Activated CD4-positive, alpha-beta memory T cell treated with anti-CD3 and anti-CD28 coated beads for 36 hours (primary cell): ENCODE results near the gene SLC66A2. TPM values are rescaled to one million over a fixed set of nuclear protein-coding genes. Genes with fewer than 3 reads are reported as not detected.

Experiments
- CTCF ChIA-PET: fragments of 350-600 bp; sonication (Branson Sonifier 250); formaldehyde crosslinking; loops from one replicate; lab custom pipeline; 2021; ENCODE audit warnings: antibody characterized with exemption, inconsistent platforms; lab: Charles Lee
- POLR2A ChIA-PET: fragments of 350-600 bp; sonication (Branson Sonifier 250); formaldehyde crosslinking; loops from one replicate; lab custom pipeline; 2021; ENCODE audit warnings: antibody characterized with exemption; lab: Charles Lee
- DNase-seq: peaks from one replicate; pipeline ENCODE4 v3.0.0-alpha.2; 2020
- H3K27ac Mint-ChIP-seq: one replicate; pipeline ENCODE4 v1.8.0; 2021; ENCODE audit warnings: mixed read lengths
- H3K27me3 Mint-ChIP-seq: one replicate; pipeline ENCODE4 v1.8.0; 2021; ENCODE audit warnings: mixed read lengths
- H3K36me3 Mint-ChIP-seq: one replicate; pipeline ENCODE4 v1.8.0; 2021; ENCODE audit warnings: mixed read lengths
- H3K4me1 Mint-ChIP-seq: one replicate; pipeline ENCODE4 v1.8.0; 2021; ENCODE audit warnings: low read depth, mixed read lengths
- H3K4me3 Mint-ChIP-seq: one replicate; pipeline ENCODE4 v1.8.0; 2021; ENCODE audit warnings: mild to moderate bottlenecking, mixed read lengths
- H3K9me3 Mint-ChIP-seq: one replicate; pipeline ENCODE4 v1.8.0; 2021; ENCODE audit warnings: mixed read lengths
- intact Hi-C: fragments of 100-400 bp; cut with micrococcal nuclease; formaldehyde crosslinking; loops from one replicate; pipeline ENCODE4 v1.15.1; 2023
- total RNA-seq, 2 experiments: library from RNA; stranded (reverse); gene quantifications; one replicate each; pipeline ENCODE4 v1.2.3, GENCODE V29; 2021

SLC66A2 gene
- total RNA-seq, 2 experiments from 2014 or later: 27.2 to 29.5 TPM

- ChIA-PET POLR2A (no interaction called here), CTCF (no interaction called here)
- H3K27ac Mint-ChIP-seq: no peak overlapping the region
- DNase-seq: no peak
- peaks cover 16% of the 10 kb centered on the region for H3K36me3 Mint-ChIP-seq
- H3K4me1 Mint-ChIP-seq: no peaks in the 10 kb centered on the region
- intact Hi-C loops: no loop called here
- peaks cover 36% of the 10 kb centered on the region for H3K9me3 Mint-ChIP-seq
- no peak overlapping the region for H3K4me3 Mint-ChIP-seq
- H3K27me3 Mint-ChIP-seq: no peaks in the 10 kb centered on the region
Observed at GRCh38 chr18:79898952-79899608, 52.4 kb downstream of the SLC66A2 start.

- Mint-ChIP-seq H3K4me1 (no peaks in the 10 kb centered on the region), H3K27me3 (no peaks in the 10 kb centered on the region), H3K27ac (no peak overlapping the region), H3K36me3 (peaks cover 13% of the 10 kb centered on the region), H3K9me3 (peaks cover 46% of the 10 kb centered on the region), H3K4me3 (no peak overlapping the region)
- POLR2A ChIA-PET: no interaction called here
- intact Hi-C loops: no loop called here
- CTCF ChIA-PET: no interaction called here
- DNase-seq: no peak
Observed at GRCh38 chr18:79897940-79898625, 53.4 kb downstream of the SLC66A2 start.

- H3K27ac Mint-ChIP-seq: no peak overlapping the region
- POLR2A ChIA-PET: no interaction called here
- H3K9me3 Mint-ChIP-seq: peaks cover 58% of the 10 kb centered on the region
- H3K27me3 Mint-ChIP-seq: no peaks in the 10 kb centered on the region
- peaks cover 5% of the 10 kb centered on the region for H3K36me3 Mint-ChIP-seq
- no peak overlapping the region for H3K4me3 Mint-ChIP-seq
- CTCF ChIA-PET: no interaction called here
- intact Hi-C loops: no loop called here
- H3K4me1 Mint-ChIP-seq: no peaks in the 10 kb centered on the region
- no peak for DNase-seq
Observed at GRCh38 chr18:79896738-79897137, 54.7 kb downstream of the SLC66A2 start.

- H3K9me3 Mint-ChIP-seq: peaks cover 69% of the 10 kb centered on the region
- intact Hi-C loops: loop anchor here (2.0 kb wide), 2 partner anchors 60 to 72 kb away; partner anchors contain the start of gene SLC66A2
- no peak overlapping the region for H3K4me3 Mint-ChIP-seq
- ChIA-PET CTCF (no interaction called here), POLR2A (no interaction called here)
- DNase-seq: peak; percentile 49
- H3K4me1 Mint-ChIP-seq: peaks cover 9% of the 10 kb centered on the region
- no peaks in the 10 kb centered on the region for H3K27me3 Mint-ChIP-seq
- H3K27ac Mint-ChIP-seq: peak overlapping the region; percentile 76
- peaks cover 2% of the 10 kb centered on the region for H3K36me3 Mint-ChIP-seq
Observed at GRCh38 chr18:79890674-79891073, 60.8 kb downstream of the SLC66A2 start.

- Mint-ChIP-seq H3K9me3 (peaks cover 58% of the 10 kb centered on the region), H3K36me3 (peaks cover 2% of the 10 kb centered on the region), H3K4me1 (peaks cover 9% of the 10 kb centered on the region), H3K27me3 (no peaks in the 10 kb centered on the region), H3K27ac (no peak overlapping the region), H3K4me3 (no peak overlapping the region)
- intact Hi-C loops: no loop called here
- no peak for DNase-seq
- CTCF ChIA-PET: no interaction called here
- POLR2A ChIA-PET: no interaction called here
Observed at GRCh38 chr18:79889569-79889968, 61.9 kb downstream of the SLC66A2 start.

- Mint-ChIP-seq H3K27ac (no peak overlapping the region), H3K9me3 (peaks cover 42% of the 10 kb centered on the region)
Observed at GRCh38 chr18:79888016-79888415, 63.4 kb downstream of the SLC66A2 start.

GRCh38 chr18:79887181-79888000 is 64.1 kb downstream of the SLC66A2 start:
- Mint-ChIP-seq H3K27ac (no peak overlapping the region), H3K9me3 (peaks cover 36% of the 10 kb centered on the region), H3K4me1 (peaks cover 9% of the 10 kb centered on the region), H3K36me3 (no peaks in the 10 kb centered on the region), H3K27me3 (no peaks in the 10 kb centered on the region), H3K4me3 (no peak overlapping the region)
- intact Hi-C loops: no loop called here
- ChIA-PET CTCF (no interaction called here), POLR2A (no interaction called here)
- peak; percentile 5 for DNase-seq

More at GRCh38 chr18:79888016-79888415, 63.4 kb downstream of the SLC66A2 start:
- ChIA-PET CTCF (no interaction called here), POLR2A (no interaction called here)
- peaks cover 2% of the 10 kb centered on the region for H3K36me3 Mint-ChIP-seq
- no peak overlapping the region for H3K4me3 Mint-ChIP-seq
- intact Hi-C loops: no loop called here
- H3K27me3 Mint-ChIP-seq: no peaks in the 10 kb centered on the region
- DNase-seq: no peak
- peaks cover 9% of the 10 kb centered on the region for H3K4me1 Mint-ChIP-seq

GRCh38 chr18:79884963-79885728 is 66.3 kb downstream of the SLC66A2 start:
- ChIA-PET CTCF (no interaction called here), POLR2A (no interaction called here)
- peak; percentile 7 for DNase-seq
- Mint-ChIP-seq H3K4me1 (peaks cover under 1% of the 10 kb centered on the region), H3K36me3 (no peaks in the 10 kb centered on the region), H3K4me3 (no peak overlapping the region), H3K9me3 (peaks cover 17% of the 10 kb centered on the region), H3K27ac (no peak overlapping the region), H3K27me3 (no peaks in the 10 kb centered on the region)
- intact Hi-C loops: no loop called here

- DNase-seq: no peak
- intact Hi-C loops: no loop called here
- Mint-ChIP-seq H3K4me3 (no peak overlapping the region), H3K4me1 (no peaks in the 10 kb centered on the region), H3K27me3 (no peaks in the 10 kb centered on the region), H3K36me3 (no peaks in the 10 kb centered on the region), H3K27ac (no peak overlapping the region), H3K9me3 (peaks cover 11% of the 10 kb centered on the region)
- ChIA-PET POLR2A (no interaction called here), CTCF (no interaction called here)
Observed at GRCh38 chr18:79884294-79884962, 67.0 kb downstream of the SLC66A2 start.

- no peaks in the 10 kb centered on the region for H3K36me3 Mint-ChIP-seq
- H3K4me1 Mint-ChIP-seq: no peaks in the 10 kb centered on the region
- CTCF ChIA-PET: no interaction called here
- POLR2A ChIA-PET: no interaction called here
- intact Hi-C loops: no loop called here
- no peaks in the 10 kb centered on the region for H3K27me3 Mint-ChIP-seq
- no peak overlapping the region for H3K27ac Mint-ChIP-seq
- H3K4me3 Mint-ChIP-seq: no peak overlapping the region
- peaks cover 3% of the 10 kb centered on the region for H3K9me3 Mint-ChIP-seq
- peak; percentile 6 for DNase-seq
Observed at GRCh38 chr18:79883461-79884293, 67.8 kb downstream of the SLC66A2 start.
